Right lobe of liver (tissue), 6 donors: ENCODE data around the gene NUDT22. TPM values are rescaled to one million over a fixed set of nuclear protein-coding genes. Genes with fewer than 3 reads are reported as not detected.
A peak's percentile ranks its signal among the peaks of the same experiment; 100 is the strongest.

Source experiments
- ATAC-seq, 4 donors: fragments of 200-7000 bp; cut with Tn5 transposase; one replicate each; pipeline ENCODE4 v1.9.1; 2020; ENCODE audit warnings: mild to moderate bottlenecking in 4 of 4, moderate library complexity in 4 of 4
- DNase-seq, 3 donors: peaks; one replicate each; pipeline ENCODE4 v3.0.0-alpha.2; 2020
- H3K27ac ChIP-seq, 3 donors: fragments of 200-600 bp; one replicate each; pipeline ENCODE4 v1.8.0; 2022
- H3K27me3 ChIP-seq, 2 donors: fragments of 200-600 bp; one replicate each; pipeline ENCODE4 v1.8.0; 2022
- H3K36me3 ChIP-seq, 4 donors: fragments of 200-600 bp; sonication (generic) in 1 of 4; one replicate each; pipeline versions ENCODE4 v1.5.1 to v1.8.0; 2017 to 2022; ENCODE audit warnings: control low read depth in 1 of 4
- H3K4me1 ChIP-seq, 4 donors: fragments of 200-600 bp; sonication (generic) in 1 of 4; one replicate each; pipeline versions ENCODE4 v1.5.1 to v1.8.0; 2017 to 2022; ENCODE audit warnings: control low read depth in 1 of 4
- H3K4me3 ChIP-seq, 3 donors: fragments of 200-600 bp; one replicate each; pipeline ENCODE4 v1.8.0; 2022
- H3K9me3 ChIP-seq, 4 donors: fragments of 200-600 bp; sonication (generic) in 1 of 4; one replicate each; pipeline versions ENCODE4 v1.5.1 to v1.8.0; 2017 to 2022; ENCODE audit warnings: control low read depth in 1 of 4
- CTCF ChIP-seq, 4 donors: fragments of 200-600 bp in 3 of 4; fragments of 450-650 bp in 1 of 4; IDR thresholded peaks; one replicate each; pipeline versions ENCODE4 v1.5.1 to v1.8.0; 2016 to 2022; ENCODE audit warnings: antibody characterized with exemption in 4 of 4, mild to moderate bottlenecking in 2 of 4
- POLR2A ChIP-seq: fragments of 450-650 bp; IDR thresholded peaks from one replicate; pipeline ENCODE4 v1.6.1; 2017; ENCODE audit warnings: antibody characterized with exemption, mild to moderate bottlenecking
- WGBS: methylation state at CpG from one replicate; pipeline ENCODE4 v1.1.6; 2018; ENCODE audit warnings: low coverage, low lambda C conversion rate; ENCODE audit not compliant: insufficient coverage; ENCODE audit errors: missing lambda C conversion rate; 5-methylcytosine and 5-hydroxymethylcytosine counted together
- intact Hi-C, 2 donors: fragments of 100-400 bp; cut with DNase I; formaldehyde crosslinking; loops; one replicate each; pipeline versions ENCODE4 v1.11.2 to v1.14.1; 2022
- total RNA-seq, 6 experiments: library from RNA; depleted of rRNA in 2 of 6; stranded (reverse); fragments of >200 nt in 2 of 6; fragmentation: NEBNext Ultra II Directional in 3 of 6; extraction: Animal tissue kit (Norgen Biotek cat#: 25700) in 3 of 6; gene quantifications; one replicate each; pipeline versions ENCODE4 v1.1.0 to v1.2.4, GENCODE V29; 2016 to 2023
- donor health status: DM: no; HTN: yes; CAD: no.
- donor health status: DM: no; HTN: no; CAD: no.
- donor health status: DM: no; HTN: no; CAD: no.
- donor health status: DM: no; HTN: yes; CAD: no.
- donor health status: DM: no; HTN: yes; CAD: no.

NUDT22 gene
- total RNA-seq, 6 experiments from 2014 or later, result 23.2 to 46.7 (median 32.1) TPM

GRCh38 chr11:64211181-64211872 lies 14.7 kb upstream of the NUDT22 start:
- H3K9me3 ChIP-seq, result no peaks in the 10 kb centered on the region
- TF ChIP-seq CTCF (IDR thresholded peaks at IDR 0.05) (no peak), POLR2A (no peak)
- DNase-seq (peak in 1 of 3 donors; percentile 24), ATAC-seq (no peak)
- H3K27ac ChIP-seq, result no peak overlapping the region
- H3K4me3 ChIP-seq, result no peak overlapping the region
- WGBS, result 86% methylated on average over 12 of the region's 30 CpGs
- peaks cover 0 to 6% (median 0%) of the 10 kb centered on the region in 4 donors for H3K4me1 ChIP-seq
- no peaks in the 10 kb centered on the region for H3K27me3 ChIP-seq
- peaks cover 0 to 15% (median 0%) of the 10 kb centered on the region in 4 donors for H3K36me3 ChIP-seq
- intact Hi-C loops, result no loop called here

- ATAC-seq, result no peak
- no peak for TF ChIP-seq POLR2A
- no peak for TF ChIP-seq CTCF (IDR thresholded peaks at IDR 0.05)
- 68% methylated on average over 2 of the region's 6 CpGs for WGBS
- H3K27me3 ChIP-seq, result no peaks in the 10 kb centered on the region
- no peak overlapping the region for H3K4me3 ChIP-seq
- peaks cover 0 to 26% (median 0%) of the 10 kb centered on the region in 4 donors for H3K36me3 ChIP-seq
- no peak overlapping the region for H3K27ac ChIP-seq
- H3K4me1 ChIP-seq, result peaks cover 0 to 14% (median 6%) of the 10 kb centered on the region in 4 donors
- H3K9me3 ChIP-seq, result no peaks in the 10 kb centered on the region
- DNase-seq, result no peak
- intact Hi-C loops, result no loop called here
These were observed 9.2 kb upstream of the NUDT22 start for GRCh38 chr11:64216879-64217278.

- Histone ChIP-seq H3K36me3 (peaks cover 0 to 32% (median 0%) of the 10 kb centered on the region in 4 donors), H3K4me1 (peaks cover 0 to 14% (median 6%) of the 10 kb centered on the region in 4 donors), H3K4me3 (no peak overlapping the region), H3K9me3 (no peaks in the 10 kb centered on the region), H3K27me3 (no peaks in the 10 kb centered on the region), H3K27ac (no peak overlapping the region)
- ATAC-seq, result peak; percentile 75 to 89 (median 84)
- intact Hi-C loops, result no loop called here
- DNase-seq, result peak; percentile 80 to 89 (median 86)
- 47% methylated on average over 3 of the region's 11 CpGs for WGBS
- TF ChIP-seq POLR2A, result no peak
- TF ChIP-seq CTCF (IDR thresholded peaks at IDR 0.05), result no peak
These were observed 7.3 kb upstream of the NUDT22 start for GRCh38 chr11:64218628-64219353.

GRCh38 chr11:64219354-64219684 lies 6.8 kb upstream of the NUDT22 start:
- H3K27me3 ChIP-seq, result no peaks in the 10 kb centered on the region
- no peak for TF ChIP-seq CTCF (IDR thresholded peaks at IDR 0.05)
- no peak for TF ChIP-seq POLR2A
- no peak overlapping the region for H3K27ac ChIP-seq
- no peaks in the 10 kb centered on the region for H3K9me3 ChIP-seq
- 40% methylated on average over 3 of the region's 7 CpGs for WGBS
- DNase-seq (peak in 2 of 3 donors; percentile 53 to 55), ATAC-seq (peak in 2 of 4 donors; percentile 4 to 19)
- H3K4me1 ChIP-seq, result peaks cover 0 to 14% (median 6%) of the 10 kb centered on the region in 4 donors
- intact Hi-C loops, result no loop called here
- peaks cover 0 to 32% (median 0%) of the 10 kb centered on the region in 4 donors for H3K36me3 ChIP-seq
- H3K4me3 ChIP-seq, result no peak overlapping the region
